Body of pancreas (tissue), 4 donors: ENCODE measurements around the gene RNLS.

ENCODE experiments used
- CTCF ChIP-seq, 7 experiments: fragments of 450-650 bp in 4 of 7; fragments of 200-600 bp in 3 of 7; sonication (generic) in 3 of 7; IDR thresholded peaks; one replicate each; pipeline ENCODE4 v1.5.1; 2016 to 2019; ENCODE audit warnings: antibody characterized with exemption in 7 of 7
- POLR2A ChIP-seq, 3 donors: fragments of 450-650 bp; IDR thresholded peaks; one replicate each; pipeline ENCODE4 v1.6.1; 2016; ENCODE audit warnings: antibody characterized with exemption in 3 of 3, mild to moderate bottlenecking in 2 of 3

GRCh38 chr10:88281592-88282347, 301.3 kb downstream of the RNLS start:
- no peak for TF ChIP-seq CTCF (IDR thresholded peaks at IDR 0.05)
- TF ChIP-seq POLR2A (IDR thresholded peaks at IDR 0.05) = no peak
